GM23248 (cell line): ENCODE data around the gene ADNP. TPM values are rescaled to one million over a fixed set of nuclear protein-coding genes. Genes with fewer than 3 reads are reported as not detected.

Source experiments
- DNase-seq: peaks from one replicate; pipeline ENCODE4 v3.0.0-alpha.2; 2015
- H2AFZ ChIP-seq: fragments of 200-600 bp; sonication (generic); 2 replicates; pipeline ENCODE4 v1.6.1; 2016; ENCODE audit warnings: antibody characterized with exemption
- H3F3A ChIP-seq: fragments of 200-600 bp; sonication (generic); 2 replicates; pipeline ENCODE4 v1.6.1; 2016; ENCODE audit warnings: mild to moderate bottlenecking, antibody characterized with exemption, mixed run types; ENCODE audit not compliant: insufficient read depth
- H3K27ac ChIP-seq: fragments of 200-600 bp; sonication (generic); 2 replicates; pipeline ENCODE4 v1.5.1; 2016; ENCODE audit warnings: mild to moderate bottlenecking
- H3K27me3 ChIP-seq: fragments of 200-600 bp; sonication (generic); replicated peaks from 2 replicates; pipeline ENCODE4 v1.6.1; 2016; ENCODE audit warnings: mild to moderate bottlenecking; ENCODE audit not compliant: insufficient read depth
- H3K36me3 ChIP-seq: fragments of 200-600 bp; sonication (generic); 2 replicates; pipeline ENCODE4 v1.6.1; 2016; ENCODE audit warnings: low read depth, mild to moderate bottlenecking
- H3K4me1 ChIP-seq: fragments of 200-600 bp; sonication (generic); 2 replicates; pipeline ENCODE4 v1.6.1; 2016; ENCODE audit warnings: mild to moderate bottlenecking; ENCODE audit not compliant: insufficient read depth
- H3K4me2 ChIP-seq: fragments of 200-600 bp; sonication (generic); one replicate; pipeline ENCODE4 v1.6.1; 2016; ENCODE audit warnings: mild to moderate bottlenecking; ENCODE audit not compliant: unreplicated experiment
- H3K4me3 ChIP-seq: fragments of 200-600 bp; sonication (generic); 2 replicates; pipeline ENCODE4 v1.5.1; 2016; ENCODE audit warnings: mild to moderate bottlenecking
- H3K79me2 ChIP-seq: fragments of 200-600 bp; sonication (generic); 2 replicates; pipeline ENCODE4 v1.6.1; 2016; ENCODE audit warnings: mild to moderate bottlenecking; ENCODE audit not compliant: insufficient read depth
- H3K9ac ChIP-seq: fragments of 200-600 bp; sonication (generic); 2 replicates; pipeline ENCODE4 v1.6.1; 2016; ENCODE audit warnings: mild to moderate bottlenecking
- H3K9me2 ChIP-seq: fragments of 200-600 bp; sonication (generic); 2 replicates; pipeline ENCODE4 v1.6.1; 2016; ENCODE audit warnings: mixed run types, mild to moderate bottlenecking, moderate library complexity; ENCODE audit not compliant: insufficient read depth
- H3K9me3 ChIP-seq: fragments of 200-600 bp; sonication (generic); one replicate; pipeline ENCODE4 v1.6.1; 2017; ENCODE audit warnings: low read depth
- H4K20me1 ChIP-seq: fragments of 200-600 bp; sonication (generic); 2 replicates; pipeline ENCODE4 v1.6.0; 2016; ENCODE audit not compliant: insufficient read depth
- EZH2 ChIP-seq: fragments of 200-600 bp; sonication (generic); IDR thresholded peaks from 2 replicates; pipeline ENCODE4 v1.6.1; 2018; ENCODE audit warnings: antibody characterized with exemption, mild to moderate bottlenecking; ENCODE audit not compliant: insufficient read depth, poor library complexity, severe bottlenecking
- EZH2phosphoT487 ChIP-seq: fragments of 200-600 bp; sonication (generic); IDR thresholded peaks from 2 replicates; pipeline ENCODE4 v1.6.1; 2018; ENCODE audit warnings: antibody characterized with exemption, moderate library complexity, mild to moderate bottlenecking, low read depth; ENCODE audit not compliant: insufficient read depth
- WGBS, 2 experiments: methylation state at CpG; one replicate each; pipeline ENCODE4 v1.1.6; 2015 to 2017; ENCODE audit warnings: low lambda C conversion rate in 2 of 2, low coverage in 1 of 2; ENCODE audit errors: missing lambda C conversion rate in 2 of 2; 5-methylcytosine and 5-hydroxymethylcytosine counted together
- in situ Hi-C: fragments of 300-500 bp; cut with MboI; formaldehyde crosslinking; loops from 2 replicates; pipeline ENCODE4 v1.15.0; 2020
- polyA plus RNA-seq: library from polyadenylated mRNA; unstranded; fragments of >200 nt; fragmentation: Nextera tagmentation; extraction: Ambion mirVana; gene quantifications from 2 replicates; pipeline ENCODE4 v1.2.1, GENCODE V29; 2016
- total RNA-seq: library from RNA; depleted of rRNA; stranded (reverse); fragments of >200 nt; shearing (Covaris generic); gene quantifications from 2 replicates; pipeline ENCODE4 v1.2.3, GENCODE V29; 2014

ADNP gene
- total and polyA plus RNA-seq, 2 experiments from 2014 or later, result 14.9 to 34.2 TPM

DNA sequence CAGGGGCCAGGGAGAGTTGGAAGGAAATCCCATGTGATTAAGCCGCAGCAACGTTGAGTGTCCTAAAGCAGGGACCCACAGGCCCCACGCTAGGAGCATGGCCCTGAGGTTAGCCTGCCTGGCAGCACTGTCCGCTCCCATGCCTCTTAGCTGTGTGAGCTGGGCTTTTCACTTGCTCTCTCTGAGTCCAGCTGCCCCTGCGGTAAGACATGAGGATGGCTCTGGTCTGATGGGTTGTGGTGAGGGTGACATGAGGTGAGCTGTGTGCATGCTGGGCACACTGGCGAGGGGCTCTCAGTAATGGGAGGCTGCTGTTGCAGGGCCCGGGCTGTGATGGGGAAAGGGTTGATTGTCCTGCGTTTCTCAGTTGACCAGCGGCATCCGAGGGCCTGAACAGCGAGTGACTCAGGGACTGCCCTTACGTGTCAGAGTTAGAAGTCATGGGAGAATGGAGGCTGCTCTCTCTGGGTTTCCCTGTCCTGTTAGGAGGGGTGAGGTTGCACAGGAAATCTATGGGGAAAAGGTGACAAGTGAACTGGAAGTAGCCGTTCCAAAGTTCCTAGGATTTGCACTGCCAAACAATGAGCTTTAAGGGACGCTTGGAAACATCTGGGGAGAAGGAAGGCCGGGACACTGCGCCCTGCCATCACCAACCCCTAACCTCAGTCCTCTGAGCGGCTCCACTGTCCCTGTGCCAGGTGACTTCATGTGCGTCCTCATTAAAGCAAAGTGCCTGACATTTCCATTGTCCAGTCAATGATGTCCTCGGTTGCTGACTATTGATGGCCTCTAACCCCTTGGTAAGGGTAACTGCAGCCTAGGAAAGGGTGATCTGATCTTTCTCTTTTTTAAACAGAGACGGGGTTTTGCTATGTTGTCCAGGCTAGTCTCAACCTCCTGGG lies 51.3 kb downstream of the ADNP start:
- Histone ChIP-seq H2AFZ (no peak overlapping the region), H3K9me3 (no peaks in the 10 kb centered on the region), H3K9ac (no peak overlapping the region), H3K27me3 (no peaks in the 10 kb centered on the region), H3K4me1 (no peaks in the 10 kb centered on the region), H3K27ac (no peak overlapping the region), H4K20me1 (no peaks in the 10 kb centered on the region), H3K4me2 (no peak overlapping the region), H3K79me2 (no peaks in the 10 kb centered on the region), H3F3A (peaks cover 5% of the 10 kb centered on the region; the same call in 1 of the 2 replicates), H3K9me2 (no peaks in the 10 kb centered on the region), H3K36me3 (no peaks in the 10 kb centered on the region), H3K4me3 (no peak overlapping the region)
- 87 to 89% methylated on average over 20 of the region's 20 CpGs for WGBS, 2 experiments
- no peak for DNase-seq
- in situ Hi-C loops, result no loop called here
- TF ChIP-seq EZH2phosphoT487 (no peak), EZH2 (no peak)

DNA sequence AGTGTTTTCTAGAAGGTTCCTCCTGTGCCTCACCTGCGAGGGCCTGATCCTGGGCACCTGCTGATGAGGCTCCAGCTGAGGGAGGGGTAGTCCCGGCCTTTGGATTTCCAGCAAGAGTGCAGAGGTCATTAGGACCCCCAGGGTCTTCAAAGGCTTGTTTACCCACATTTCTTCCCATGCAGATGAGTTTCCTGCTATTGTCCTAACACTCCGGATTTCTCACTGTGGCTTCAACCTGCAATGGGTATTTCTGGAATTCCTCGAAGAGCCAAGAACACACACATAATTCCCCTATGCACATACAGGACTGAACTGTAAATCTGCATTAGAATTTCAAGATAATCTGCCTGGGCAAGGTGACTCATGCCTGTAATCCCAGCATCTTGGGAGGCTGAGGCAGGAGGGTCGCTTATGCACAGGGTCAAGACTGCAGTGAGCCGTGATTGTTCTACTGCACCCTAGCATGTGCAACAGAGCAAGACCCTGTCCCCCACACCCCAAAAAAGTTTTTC lies 53.9 kb downstream of the ADNP start:
- no peaks in the 10 kb centered on the region for H3K9me3 ChIP-seq
- no peaks in the 10 kb centered on the region for H3K9me2 ChIP-seq
- no peak overlapping the region for H3K27ac ChIP-seq
- no peaks in the 10 kb centered on the region for H3K4me1 ChIP-seq
- WGBS, 2 experiments, result 93 to 97% methylated on average over 6 of the region's 6 CpGs
- DNase-seq, result no peak
- H3K4me2 ChIP-seq, result no peak overlapping the region
- no peaks in the 10 kb centered on the region for H3K27me3 ChIP-seq
- no peaks in the 10 kb centered on the region for H3K36me3 ChIP-seq
- no peaks in the 10 kb centered on the region for H3F3A ChIP-seq
- H4K20me1 ChIP-seq, result no peaks in the 10 kb centered on the region
- no peaks in the 10 kb centered on the region for H3K79me2 ChIP-seq
- H2AFZ ChIP-seq, result no peak overlapping the region
- no peak for TF ChIP-seq EZH2
- TF ChIP-seq EZH2phosphoT487, result no peak
- H3K9ac ChIP-seq, result no peak overlapping the region
- in situ Hi-C loops, result no loop called here
- H3K4me3 ChIP-seq, result no peak overlapping the region

DNA sequence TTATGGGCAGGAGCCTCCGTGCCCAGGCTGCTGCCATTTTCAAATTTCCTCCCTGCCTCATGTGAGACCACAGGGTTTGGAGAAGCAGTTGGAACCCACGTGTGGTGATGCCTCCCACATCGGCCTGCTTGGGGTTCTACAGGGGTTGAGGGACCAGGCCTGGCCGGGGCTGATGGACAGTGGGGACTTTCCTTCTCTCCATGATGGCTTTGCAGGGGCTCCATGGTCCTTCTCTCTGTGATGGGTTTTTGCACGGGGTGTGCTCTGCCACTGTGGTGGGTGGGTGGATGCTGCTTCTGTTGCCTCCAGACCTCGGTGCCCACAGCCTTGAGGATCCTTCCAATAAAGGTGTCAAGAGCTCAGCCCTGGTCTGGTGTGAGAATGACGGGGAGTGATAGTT lies 54.4 kb downstream of the ADNP start:
- WGBS, 2 experiments, result 89 to 92% methylated on average over 7 of the region's 7 CpGs
- H2AFZ ChIP-seq, result no peak overlapping the region
- no peaks in the 10 kb centered on the region for H3K9me3 ChIP-seq
- in situ Hi-C loops, result no loop called here
- no peak overlapping the region for H3K9ac ChIP-seq
- no peaks in the 10 kb centered on the region for H3K4me1 ChIP-seq
- H3K36me3 ChIP-seq, result no peaks in the 10 kb centered on the region
- TF ChIP-seq EZH2 (no peak), EZH2phosphoT487 (no peak)
- H3F3A ChIP-seq, result no peaks in the 10 kb centered on the region
- H3K27ac ChIP-seq, result no peak overlapping the region
- H3K9me2 ChIP-seq, result no peaks in the 10 kb centered on the region
- H3K4me3 ChIP-seq, result no peak overlapping the region
- no peak for DNase-seq
- no peak overlapping the region for H3K4me2 ChIP-seq
- H4K20me1 ChIP-seq, result no peaks in the 10 kb centered on the region
- H3K27me3 ChIP-seq, result no peaks in the 10 kb centered on the region
- H3K79me2 ChIP-seq, result no peaks in the 10 kb centered on the region

DNA sequence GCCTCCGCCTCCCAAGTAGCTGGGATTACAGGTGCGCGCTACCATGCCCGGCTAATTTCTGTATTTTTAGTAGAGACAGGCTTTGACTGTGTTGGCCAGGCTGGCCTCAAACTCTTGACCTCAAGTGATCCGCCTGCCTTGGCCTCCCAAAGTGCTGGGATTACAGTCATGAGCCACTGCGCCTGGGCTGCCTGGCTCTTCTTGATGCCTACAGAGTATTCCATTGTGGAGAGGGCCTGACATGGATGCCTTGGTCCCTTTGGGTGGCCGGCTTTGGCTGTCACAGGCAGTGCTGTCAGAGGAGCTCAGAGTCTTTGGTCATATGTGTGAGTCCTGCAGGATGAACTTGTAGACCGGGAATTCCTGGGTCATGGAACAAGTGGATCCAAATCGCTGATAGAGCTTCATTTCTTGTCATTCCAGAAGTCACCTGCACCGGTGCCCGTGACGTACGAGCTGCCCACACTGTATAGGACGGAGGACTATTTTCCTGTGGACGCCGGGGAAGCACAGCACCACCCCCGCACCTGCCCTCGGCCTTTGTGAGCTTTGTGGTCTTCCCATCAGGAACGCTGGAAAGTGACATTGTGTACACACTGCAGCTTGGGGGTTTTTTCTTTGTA lies 55.1 kb downstream of the ADNP start:
- no peak for TF ChIP-seq EZH2
- TF ChIP-seq EZH2phosphoT487, result no peak
- Histone ChIP-seq H3K9me2 (no peaks in the 10 kb centered on the region), H4K20me1 (no peaks in the 10 kb centered on the region), H3K79me2 (no peaks in the 10 kb centered on the region), H3K27me3 (no peaks in the 10 kb centered on the region), H3K4me2 (no peak overlapping the region), H3K27ac (no peak overlapping the region), H3K9me3 (no peaks in the 10 kb centered on the region), H3K36me3 (no peaks in the 10 kb centered on the region), H3F3A (no peaks in the 10 kb centered on the region), H2AFZ (no peak overlapping the region), H3K9ac (no peak overlapping the region), H3K4me3 (no peak overlapping the region), H3K4me1 (no peaks in the 10 kb centered on the region)
- WGBS, 2 experiments, result 96% methylated on average over 19 of the region's 19 CpGs
- no peak for DNase-seq
- in situ Hi-C loops, result no loop called here
